ENCODE measurements around the gene IL1RN. TPM values are rescaled to one million over a fixed set of nuclear protein-coding genes. Genes with fewer than 3 reads are reported as not detected.

Gene IL1RN
- total RNA-seq, 2 donors from 2014 or later, result 1.6 to 2.1 TPM

DNA sequence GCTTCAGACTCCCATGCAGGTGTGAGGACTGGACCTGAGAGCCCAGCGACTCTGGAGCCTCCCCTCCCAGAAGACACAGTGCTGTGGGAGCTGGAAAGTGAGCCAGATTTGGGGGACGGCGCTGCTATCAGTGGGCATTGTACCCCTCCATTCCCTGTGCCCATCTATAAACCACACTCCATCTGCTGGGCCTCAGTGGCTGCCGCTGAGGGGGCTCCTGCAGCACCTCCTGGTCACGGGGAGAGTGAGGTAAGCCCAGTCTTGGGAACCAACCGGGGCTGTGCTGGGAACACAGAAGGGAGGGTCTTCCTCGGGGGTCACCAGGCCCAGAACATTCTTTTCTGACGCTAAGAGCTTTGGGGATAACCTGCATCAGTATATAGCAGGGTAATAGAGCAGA, 55.9 kb downstream of the IL1RN start:
- no peak for ATAC-seq
- H3K27ac Mint-ChIP-seq, result peak overlapping the region in 1 of 2 donors; percentile 69
- no peaks in the 10 kb centered on the region for H3K9me3 Mint-ChIP-seq
- H3K36me3 Mint-ChIP-seq, result peaks cover 10 to 45% of the 10 kb centered on the region in 2 donors
- DNase-seq (ENCODE audit: low spot score in 2 of 2), result no peak

Other genes with a start within 250 kb of the IL1RN start
- gene IL37, start 216.4 kb upstream of the IL1RN start, total RNA-seq, result under 1 TPM in 1 of 2 donors, not detected in 1; 0.32 TPM
- gene IL36G, start 149.6 kb upstream of the IL1RN start, total RNA-seq, result not detected
- gene IL36A, start 122.1 kb upstream of the IL1RN start, total RNA-seq, result not detected
- gene IL36B, start 74.7 kb upstream of the IL1RN start, total RNA-seq, result not detected
- not detected for gene IL36RN, start 68.4 kb upstream of the IL1RN start, total RNA-seq
- gene IL1F10, start 59.6 kb upstream of the IL1RN start, total RNA-seq, result not detected
- gene PSD4, start 46.4 kb downstream of the IL1RN start, total RNA-seq, result 100 to 1,000 TPM; 137 to 305 TPM
- gene PAX8, start 151.3 kb downstream of the IL1RN start, total RNA-seq, result 1 to 10 TPM in 1 of 2 donors, under 1 TPM in 1; 0.35 to 1.3 TPM